H1 (cell line): Measurements from ENCODE around the gene ANXA3. TPM values are rescaled to one million over a fixed set of nuclear protein-coding genes. Genes with fewer than 3 reads are reported as not detected.
A peak's percentile ranks its signal among the peaks of the same experiment; 100 is the strongest.

ENCODE experiments used
- CTCF ChIA-PET: fragments of 300-600 bp; sonication (Branson Sonifier 250); formaldehyde crosslinking; loops from one replicate; lab custom pipeline; 2021; ENCODE audit not compliant: partially characterized antibody; lab: Charles Lee
- POLR2A ChIA-PET: fragments of 300-600 bp; sonication (Branson Sonifier 250); formaldehyde crosslinking; loops from one replicate; lab custom pipeline; 2021; ENCODE audit warnings: inconsistent platforms; ENCODE audit not compliant: partially characterized antibody; lab: Charles Lee
- DNase-seq, 2 experiments: peaks; one replicate each; pipeline versions ENCODE4 v3.0.0 to v3.0.0-alpha.2; 2010 to 2022; ENCODE audit warnings: low spot score in 2 of 2, low read depth in 1 of 2, mixed read lengths in 1 of 2
- FAIRE-seq: peaks from 2 replicates; lab custom pipeline; 2011; peaks lifted over from hg19 to GRCh38; lab: Jason Lieb, UNC
- H2AFZ ChIP-seq: 2 replicates; pipeline ENCODE4 v1.8.1; 2012; ENCODE audit warnings: low read length, inconsistent platforms
- H2AK5ac ChIP-seq: 2 replicates; pipeline ENCODE4 v1.6.1; 2013; ENCODE audit warnings: low read depth, low read length
- H2BK120ac ChIP-seq: replicated peaks from 2 replicates; pipeline ENCODE3; 2013; ENCODE audit warnings: low read depth, low read length, inconsistent platforms
- H2BK12ac ChIP-seq: 2 replicates; pipeline ENCODE4 v1.6.1; 2013; ENCODE audit warnings: low read depth, low read length
- H2BK15ac ChIP-seq: 2 replicates; pipeline ENCODE4 v1.6.1; 2013; ENCODE audit warnings: low read length
- H2BK20ac ChIP-seq: 2 replicates; pipeline ENCODE4 v1.6.1; 2013; ENCODE audit warnings: low read length
- H2BK5ac ChIP-seq: 2 replicates; pipeline ENCODE4 v1.6.1; 2013; ENCODE audit warnings: low read depth, low read length
- H3K14ac ChIP-seq: 2 replicates; pipeline ENCODE4 v1.6.1; 2013; ENCODE audit warnings: inconsistent platforms; ENCODE audit not compliant: insufficient read length
- H3K18ac ChIP-seq: 2 replicates; pipeline ENCODE4 v1.6.1; 2013; ENCODE audit warnings: low read length; ENCODE audit errors: extremely low read depth
- H3K23ac ChIP-seq: 2 replicates; pipeline ENCODE4 v1.6.1; 2013; ENCODE audit warnings: inconsistent platforms; ENCODE audit not compliant: insufficient read length
- H3K23me2 ChIP-seq: 2 replicates; pipeline ENCODE4 v1.6.1; 2013; ENCODE audit warnings: low read depth, low read length
- H3K27ac ChIP-seq: 2 replicates; pipeline ENCODE4 v1.6.1; 2011; ENCODE audit warnings: low read depth, low read length, inconsistent platforms
- H3K27me3 ChIP-seq, 4 experiments: replicated peaks in 1 of 4; 1 replicate in 1 of 4; 2 replicates in 3 of 4; pipeline versions ENCODE4 v1.6.1 to v1.8.1; 2011 to 2013; ENCODE audit warnings: low read length in 3 of 4, mild to moderate bottlenecking in 3 of 4, inconsistent platforms in 2 of 4, mixed read lengths in 2 of 4, moderate library complexity in 1 of 4; ENCODE audit not compliant: control insufficient read depth in 3 of 4, insufficient read depth in 3 of 4; ENCODE audit errors: extremely low read depth in 1 of 4
- H3K36me3 ChIP-seq, 4 experiments: 2 replicates each; pipeline versions ENCODE4 v1.6.1 to v1.8.1; 2011 to 2013; ENCODE audit warnings: mild to moderate bottlenecking in 4 of 4, low read length in 3 of 4, moderate library complexity in 2 of 4, control low read depth in 1 of 4, inconsistent platforms in 1 of 4; ENCODE audit not compliant: insufficient read depth in 4 of 4, control insufficient read depth in 2 of 4
- H3K4ac ChIP-seq: replicated peaks from 2 replicates; pipeline ENCODE3; 2013; ENCODE audit warnings: low read length, low read depth, mixed read lengths, inconsistent platforms; ENCODE audit not compliant: insufficient read length
- H3K4me1 ChIP-seq, 4 experiments: replicated peaks in 1 of 4; 1 replicate in 1 of 4; 2 replicates in 3 of 4; pipeline versions ENCODE4 v1.6.1 to v1.8.1; 2011 to 2013; ENCODE audit warnings: low read length in 3 of 4, inconsistent platforms in 2 of 4, mixed read lengths in 1 of 4; ENCODE audit not compliant: insufficient read depth in 4 of 4, control insufficient read depth in 3 of 4
- H3K4me2 ChIP-seq, 2 experiments: 2 replicates each; pipeline versions ENCODE4 v1.6.1 to v1.8.1; 2011 to 2013; ENCODE audit warnings: low read depth in 2 of 2, low read length in 2 of 2, control low read depth in 1 of 2, inconsistent platforms in 1 of 2, mild to moderate bottlenecking in 1 of 2; ENCODE audit not compliant: insufficient read depth in 1 of 2
- H3K4me3 ChIP-seq, 4 experiments: fragments of 200-600, 300-600 bp in 1 of 4; sonication (generic), shearing (Covaris generic), sonication (Bioruptor Twin) in 1 of 4; 2 replicates each; pipeline versions ENCODE4 v1.5.1 to v1.8.1; 2011 to 2016; ENCODE audit warnings: low read length in 4 of 4, low read depth in 3 of 4, control low read depth in 2 of 4, inconsistent platforms in 2 of 4, mild to moderate bottlenecking in 2 of 4, mixed read lengths in 1 of 4, moderate library complexity in 1 of 4; ENCODE audit not compliant: insufficient read depth in 2 of 4; ENCODE audit errors: extremely low read depth in 1 of 4
- H3K56ac ChIP-seq: replicated peaks from 2 replicates; pipeline ENCODE3; 2013; ENCODE audit warnings: low read depth, mild to moderate bottlenecking, mixed read lengths, low read length, inconsistent platforms; ENCODE audit not compliant: insufficient read length
- H3K79me1 ChIP-seq: 2 replicates; pipeline ENCODE4 v1.6.1; 2013; ENCODE audit warnings: low read depth, low read length, control low read depth
- H3K79me2 ChIP-seq, 2 experiments: 2 replicates each; pipeline versions ENCODE4 v1.6.1 to v1.8.1; 2012 to 2013; ENCODE audit warnings: low read length in 2 of 2, mild to moderate bottlenecking in 2 of 2, inconsistent platforms in 1 of 2; ENCODE audit not compliant: insufficient read depth in 2 of 2, control insufficient read depth in 1 of 2
- H3K9ac ChIP-seq, 4 experiments: replicated peaks in 1 of 4; 1 replicate in 1 of 4; 2 replicates in 3 of 4; pipeline versions ENCODE4 v1.6.1 to v1.8.1; 2011 to 2013; ENCODE audit warnings: low read depth in 3 of 4, low read length in 3 of 4, control low read depth in 2 of 4, mild to moderate bottlenecking in 2 of 4, moderate library complexity in 2 of 4, inconsistent platforms in 1 of 4; ENCODE audit errors: extremely low read depth in 1 of 4
- H3K9me3 ChIP-seq, 2 experiments: 2 replicates each; pipeline versions ENCODE4 v1.6.1 to v1.8.1; 2012 to 2013; ENCODE audit warnings: mild to moderate bottlenecking in 2 of 2, moderate library complexity in 2 of 2, control low read depth in 1 of 2, inconsistent platforms in 1 of 2, low read depth in 1 of 2, low read length in 1 of 2, mixed read lengths in 1 of 2; ENCODE audit not compliant: insufficient read depth in 2 of 2
- H4K20me1 ChIP-seq, 2 experiments: replicated peaks in 1 of 2; 2 replicates each; pipeline versions ENCODE3 to v1.8.1; 2011 to 2013; ENCODE audit warnings: inconsistent platforms in 2 of 2, low read length in 2 of 2, mild to moderate bottlenecking in 1 of 2; ENCODE audit not compliant: insufficient read depth in 2 of 2, control insufficient read depth in 1 of 2
- H4K5ac ChIP-seq: 2 replicates; pipeline ENCODE4 v1.6.1; 2013; ENCODE audit warnings: low read length, low read depth, mixed read lengths, inconsistent platforms; ENCODE audit not compliant: insufficient read length
- H4K8ac ChIP-seq: 2 replicates; pipeline ENCODE4 v1.8.0; 2013; ENCODE audit warnings: mild to moderate bottlenecking, moderate library complexity, low read length, inconsistent platforms; ENCODE audit not compliant: insufficient read depth; ENCODE audit errors: extremely low read depth
- H4K91ac ChIP-seq: replicated peaks from 2 replicates; pipeline ENCODE3; 2013; ENCODE audit warnings: low read length, mixed read lengths, inconsistent platforms; ENCODE audit not compliant: insufficient read length
- CHD1 ChIP-seq: IDR thresholded peaks from 2 replicates; pipeline ENCODE4 v1.6.1; 2012; ENCODE audit warnings: low read depth, low read length, improper control_type of control experiment
- JUN ChIP-seq: IDR thresholded peaks from 2 replicates; pipeline ENCODE4 v1.6.1; 2011; ENCODE audit warnings: low read depth, mild to moderate bottlenecking, improper control_type of control experiment, low read length
- JUND ChIP-seq: IDR thresholded peaks from 2 replicates; pipeline ENCODE4 v1.6.1; 2011; ENCODE audit warnings: mild to moderate bottlenecking, improper control_type of control experiment, low read length
- PHF8 ChIP-seq: fragments of 200-600 bp; sonication (generic); conservative IDR thresholded peaks from 2 replicates; pipeline ENCODE4 v1.7.1; 2012; ENCODE audit warnings: low read depth, mild to moderate bottlenecking, inconsistent platforms, low read length, moderate library complexity
- RAD21 ChIP-seq, 2 experiments: IDR thresholded peaks in 1 of 2; conservative IDR thresholded peaks in 1 of 2; 2 replicates each; pipeline ENCODE4 v1.6.1; 2011; ENCODE audit warnings: low read depth in 2 of 2, low read length in 2 of 2, improper control_type of control experiment in 1 of 2, inconsistent platforms in 1 of 2, mild to moderate bottlenecking in 1 of 2, moderate library complexity in 1 of 2
- RFX5 ChIP-seq: IDR thresholded peaks from 2 replicates; pipeline ENCODE4 v1.6.1; 2011; ENCODE audit warnings: low read depth, low read length, improper control_type of control experiment, borderline replicate concordance
- RNF2 ChIP-seq: fragments of 200-900, 300-1000 bp; sonication (generic); IDR thresholded peaks from 2 replicates; pipeline ENCODE4 v1.7.1; 2016; ENCODE audit warnings: borderline replicate concordance, low read depth, mild to moderate bottlenecking, antibody characterized with exemption, low read length; ENCODE audit not compliant: poor library complexity, severe bottlenecking; ENCODE audit errors: missing control alignments
- WGBS, 2 experiments: shearing (Covaris generic) in 1 of 2; methylation state at CpG; one replicate each; pipeline versions ENCODE4 v1.1.6 to v1.1.7; 2013 to 2015; ENCODE audit warnings: low lambda C conversion rate in 2 of 2, mixed read lengths in 2 of 2, inconsistent platforms in 1 of 2, low coverage in 1 of 2, missing lambda C conversion rate in 1 of 2; ENCODE audit not compliant: insufficient replicate concordance in 2 of 2, insufficient coverage in 1 of 2, insufficient read length in 1 of 2; ENCODE audit errors: extremely low coverage in 1 of 2, missing lambda C conversion rate in 1 of 2; 5-methylcytosine and 5-hydroxymethylcytosine counted together
- polyA plus RNA-seq, 7 experiments: library from polyadenylated mRNA; depleted of rRNA in 3 of 7; stranded (reverse) in 5 of 7; unstranded in 2 of 7; fragments of >200 nt in 5 of 7; fragments of 200-250 nt in 2 of 7; gene quantifications; 1 replicate in 5 of 7; 2 replicates in 1 of 7; 4 replicates in 1 of 7; pipeline versions ENCODE4 v1.2.1 to v1.2.3, GENCODE V29; 2011 to 2013; ENCODE audit warnings: missing spikeins in 2 of 7, mixed read lengths in 2 of 7
- total RNA-seq: library from RNA; stranded (reverse); fragmentation: NEBNext Ultra II Directional; extraction: Animal tissue kit (Norgen Biotek cat#: 25700); gene quantifications from 2 replicates; pipeline ENCODE4 v1.2.1, GENCODE V29; 2021
- TF ChIP-seq, protein P1 (sequence below): IDR thresholded peaks from 2 replicates; pipeline ENCODE4 v1.6.1; 2012; ENCODE audit warnings: inconsistent platforms
- TF ChIP-seq, protein P2 (sequence below): IDR thresholded peaks from 2 replicates; pipeline ENCODE4 v1.6.1; 2012; ENCODE audit warnings: low read length, inconsistent platforms

The ANXA3 gene
- total and polyA plus RNA-seq, 2 of the 8 experiments (the other 6 are each of a cell fraction or from before 2014, with no cell fraction given): 10.3 to 27.3 TPM

DNA sequence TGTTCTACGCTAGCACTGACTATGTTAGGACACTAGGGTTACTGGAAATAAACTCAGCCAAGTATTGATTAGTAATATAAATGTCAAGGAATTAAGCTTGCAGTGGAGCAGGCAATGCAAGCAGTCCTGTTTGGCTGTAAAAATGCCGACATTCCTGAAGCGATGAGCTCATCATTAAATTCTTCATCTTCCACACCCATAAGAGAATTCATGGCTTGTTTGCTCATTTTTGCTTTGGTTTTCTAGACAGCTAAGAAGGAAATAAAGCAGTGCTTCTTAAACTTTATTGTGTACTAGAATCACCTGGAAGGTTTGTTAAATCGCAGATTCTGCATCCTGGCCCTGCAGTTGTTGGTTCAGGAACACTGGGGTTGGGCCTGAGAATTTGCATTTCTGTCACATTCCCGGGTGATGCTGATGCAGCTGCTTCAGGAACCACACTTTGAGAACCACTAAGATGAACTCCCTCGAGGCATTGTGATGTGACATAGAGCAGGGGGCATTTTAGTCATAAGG, 17.8 kb downstream of the ANXA3 start:
- H3K56ac ChIP-seq: no peak overlapping the region
- no peaks in the 10 kb centered on the region for H3K36me3 ChIP-seq
- no peaks in the 10 kb centered on the region for H3K79me1 ChIP-seq
- no peaks in the 10 kb centered on the region for H4K20me1 ChIP-seq
- H3K23ac ChIP-seq: no peak overlapping the region
- H3K9me3 ChIP-seq: no peaks in the 10 kb centered on the region
- H4K91ac ChIP-seq: no peak overlapping the region
- no peak overlapping the region for H4K5ac ChIP-seq
- H3K4me2 ChIP-seq: no peak overlapping the region
- no peak overlapping the region for H3K27ac ChIP-seq
- H2AFZ ChIP-seq: no peak overlapping the region
- H3K9ac ChIP-seq: no peak overlapping the region
- no peak overlapping the region for H3K14ac ChIP-seq
- no peak overlapping the region for H2BK15ac ChIP-seq
- no peak overlapping the region for H3K18ac ChIP-seq
- H3K4ac ChIP-seq: no peak overlapping the region
- H3K23me2 ChIP-seq: no peaks in the 10 kb centered on the region
- no peak overlapping the region for H2AK5ac ChIP-seq
- peaks cover 0 to 4% (median 3%) of the 10 kb centered on the region in 4 experiments; a peak in 5 of 7 replicates for H3K4me1 ChIP-seq
- 0 out of 2 replicates have a peak overlapping the region, but pooled peaks have one; percentile 29 for H4K8ac ChIP-seq
- H2BK12ac ChIP-seq: no peak overlapping the region
- whole genome bisulfite sequencing, 2 experiments: 83% methylated on average over 6 of the region's 6 CpGs; no CpG with 5 or more reads in 1 of the 2 experiments
- DNase-seq (no peak), FAIRE-seq (peak; percentile 70)
- H3K27me3 ChIP-seq: no peaks in the 10 kb centered on the region
- H3K4me3 ChIP-seq: no peak overlapping the region
- H3K79me2 ChIP-seq: no peaks in the 10 kb centered on the region
- no peak overlapping the region for H2BK5ac ChIP-seq
- POLR2A ChIA-PET: interaction anchor here (0.9 kb wide), 2 partner anchors 10 to 17 kb away, joined by 4 to 5 read pairs; partner anchors contain the start of gene ANXA3
- no peak overlapping the region for H2BK120ac ChIP-seq
- CTCF ChIA-PET: interaction anchor here (0.8 to 0.9 kb wide), 2 partner anchors 17 to 76 kb away, joined by 3 to 6 read pairs; no protein-coding TSS in a partner anchor
- 0 out of 2 replicates have a peak, but pooled peaks have one; percentile 4 for TF ChIP-seq JUN
- peak; percentile 73; the same call in 1 of the 2 replicates for TF ChIP-seq JUND
- TF ChIP-seq CHD1: no peak
- TF ChIP-seq, protein P1, sequence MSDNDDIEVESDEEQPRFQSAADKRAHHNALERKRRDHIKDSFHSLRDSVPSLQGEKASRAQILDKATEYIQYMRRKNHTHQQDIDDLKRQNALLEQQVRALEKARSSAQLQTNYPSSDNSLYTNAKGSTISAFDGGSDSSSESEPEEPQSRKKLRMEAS: no peak
- no peak for TF ChIP-seq RAD21 (IDR thresholded peaks at IDR 0.05 in 1 of 2, conservative IDR thresholded peaks at IDR 0.05 in 1 of 2; ENCODE audit: low read depth in 2 of 2, low read length in 2 of 2)
- TF ChIP-seq, protein P2, sequence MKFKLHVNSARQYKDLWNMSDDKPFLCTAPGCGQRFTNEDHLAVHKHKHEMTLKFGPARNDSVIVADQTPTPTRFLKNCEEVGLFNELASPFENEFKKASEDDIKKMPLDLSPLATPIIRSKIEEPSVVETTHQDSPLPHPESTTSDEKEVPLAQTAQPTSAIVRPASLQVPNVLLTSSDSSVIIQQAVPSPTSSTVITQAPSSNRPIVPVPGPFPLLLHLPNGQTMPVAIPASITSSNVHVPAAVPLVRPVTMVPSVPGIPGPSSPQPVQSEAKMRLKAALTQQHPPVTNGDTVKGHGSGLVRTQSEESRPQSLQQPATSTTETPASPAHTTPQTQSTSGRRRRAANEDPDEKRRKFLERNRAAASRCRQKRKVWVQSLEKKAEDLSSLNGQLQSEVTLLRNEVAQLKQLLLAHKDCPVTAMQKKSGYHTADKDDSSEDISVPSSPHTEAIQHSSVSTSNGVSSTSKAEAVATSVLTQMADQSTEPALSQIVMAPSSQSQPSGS: 0 out of 2 replicates have a peak, but pooled peaks have one; percentile 38
- TF ChIP-seq RNF2: no peak
- no peak for TF ChIP-seq RFX5
- no peak for TF ChIP-seq PHF8
- H2BK20ac ChIP-seq: no peak overlapping the region
